ENCODE data around the gene SIGLEC9. TPM values are rescaled to one million over a fixed set of nuclear protein-coding genes. Genes with fewer than 3 reads are reported as not detected.

SIGLEC9 gene
- 0.03 TPM in 1 of 2 replicates, not detected in the other for polyA plus RNA-seq (2013)

DNA sequence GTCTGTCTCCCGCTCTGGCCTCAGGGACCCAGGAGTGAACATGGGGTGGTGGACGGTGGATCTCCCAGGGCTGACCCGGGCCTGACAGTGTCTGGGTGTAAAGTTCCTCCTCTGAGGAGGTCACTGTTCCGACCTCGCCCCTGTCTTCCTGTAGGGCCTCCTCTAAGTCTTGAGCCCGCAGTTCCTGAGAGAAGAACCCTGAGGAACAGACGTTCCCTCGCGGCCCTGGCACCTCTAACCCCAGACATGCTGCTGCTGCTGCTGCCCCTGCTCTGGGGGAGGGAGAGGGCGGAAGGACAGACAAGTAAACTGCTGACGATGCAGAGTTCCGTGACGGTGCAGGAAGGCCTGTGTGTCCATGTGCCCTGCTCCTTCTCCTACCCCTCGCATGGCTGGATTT lies at the start of gene SIGLEC9:
Gene SIGLEC9, plus strand, starts transcription at position 178 of the 400 bp plus-strand sequence. Its CDS starts 69 bp downstream, at position 247.
- DNase-seq: no peak
- no peak within 1 kb of the TSS for H3K9ac ChIP-seq (ENCODE audit: low read length)

GRCh38 chr19:51075998-51076397 lies 48.7 kb upstream of the SIGLEC9 start:
- Histone ChIP-seq H4K12ac (ENCODE audit: low read depth, low read length) (no peak overlapping the region), H3K4me2 (ENCODE audit: low read length) (no peak overlapping the region), H3K79me1 (ENCODE audit: low read length) (no peaks in the 10 kb centered on the region), H2AK5ac (ENCODE audit: low read length) (no peak overlapping the region), H2BK5ac (ENCODE audit: low read depth, low read length, poor library complexity) (no peak overlapping the region), H3K4me1 (ENCODE audit: control insufficient read depth in 1 of 2, insufficient read depth in 2 of 2, low read length in 2 of 2) (no peaks in the 10 kb centered on the region), H2BK120ac (ENCODE audit: insufficient read depth, low read length, poor library complexity) (no peak overlapping the region), H3K4me3 (ENCODE audit: low read depth, low read length) (no peak overlapping the region), H3K9me3 (ENCODE audit: insufficient read depth, low read depth, low read length) (peaks cover 2% of the 10 kb centered on the region), H3K27ac (ENCODE audit: low read depth, low read length) (no peak overlapping the region), H4K8ac (ENCODE audit: low read depth, low read length) (no peak overlapping the region), H4K91ac (ENCODE audit: low read depth, low read length) (no peak overlapping the region), H3K4ac (ENCODE audit: low read depth, low read length) (no peak overlapping the region), H3K18ac (ENCODE audit: low read length) (no peak overlapping the region), H2AFZ (ENCODE audit: insufficient read depth, low read length, poor library complexity) (no peak overlapping the region), H3K9ac (ENCODE audit: low read length) (no peak overlapping the region), H3K23ac (ENCODE audit: low read length) (no peak overlapping the region), H3K27me3 (ENCODE audit: insufficient read depth, low read length) (no peaks in the 10 kb centered on the region), H2BK12ac (ENCODE audit: low read length) (no peak overlapping the region), H3K14ac (ENCODE audit: low read length) (no peak overlapping the region), H3K36me3 (ENCODE audit: control insufficient read depth in 1 of 2, insufficient read depth in 2 of 2, low read length in 2 of 2) (no peaks in the 10 kb centered on the region), H3K79me2 (ENCODE audit: control insufficient read depth, insufficient read depth, low read length, poor library complexity) (no peaks in the 10 kb centered on the region)
- no CpG with 5 or more reads among the region's 5 CpGs for WGBS (ENCODE audit: extremely low coverage, insufficient coverage, insufficient read length)
- DNase-seq: no peak

More for the DNA sequence above, at the start of gene SIGLEC9:
- no peak within 1 kb of the TSS for H3K4me2 ChIP-seq (ENCODE audit: low read length)
- H3K4ac ChIP-seq (ENCODE audit: low read depth, low read length): no peak within 1 kb of the TSS
- H3K4me3 ChIP-seq (ENCODE audit: low read depth, low read length): no peak within 1 kb of the TSS
- no peak within 1 kb of the TSS for H2AK5ac ChIP-seq (ENCODE audit: low read length)
- no peak within 1 kb of the TSS for H4K8ac ChIP-seq (ENCODE audit: low read depth, low read length)
- no peaks in the 10 kb centered on the region for H3K9me3 ChIP-seq (ENCODE audit: insufficient read depth, low read depth, low read length)
- H3K18ac ChIP-seq (ENCODE audit: low read length): no peak within 1 kb of the TSS
- H3K27me3 ChIP-seq (ENCODE audit: insufficient read depth, low read length): no peaks in the 10 kb centered on the region
- H3K79me2 ChIP-seq (ENCODE audit: control insufficient read depth, insufficient read depth, low read length, poor library complexity): no peaks in the 10 kb centered on the region
- H3K79me1 ChIP-seq (ENCODE audit: low read length): no peaks in the 10 kb centered on the region
- no peaks in the 10 kb centered on the region for H3K36me3 ChIP-seq (ENCODE audit: control insufficient read depth in 1 of 2, insufficient read depth in 2 of 2, low read length in 2 of 2)
- H2BK120ac ChIP-seq (ENCODE audit: insufficient read depth, low read length, poor library complexity): no peak within 1 kb of the TSS
- no peak within 1 kb of the TSS for H2AFZ ChIP-seq (ENCODE audit: insufficient read depth, low read length, poor library complexity)
- no peaks in the 10 kb centered on the region for H3K4me1 ChIP-seq (ENCODE audit: control insufficient read depth in 1 of 2, insufficient read depth in 2 of 2, low read length in 2 of 2)
- no peak within 1 kb of the TSS for H2BK12ac ChIP-seq (ENCODE audit: low read length)
- no peak within 1 kb of the TSS for H3K27ac ChIP-seq (ENCODE audit: low read depth, low read length)
- no peak within 1 kb of the TSS for H4K12ac ChIP-seq (ENCODE audit: low read depth, low read length)
- no CpG with 5 or more reads among the region's 14 CpGs for WGBS (ENCODE audit: extremely low coverage, insufficient coverage, insufficient read length)
- H4K91ac ChIP-seq (ENCODE audit: low read depth, low read length): no peak within 1 kb of the TSS
- no peak within 1 kb of the TSS for H2BK5ac ChIP-seq (ENCODE audit: low read depth, low read length, poor library complexity)
- no peak within 1 kb of the TSS for H3K14ac ChIP-seq (ENCODE audit: low read length)
- H3K23ac ChIP-seq (ENCODE audit: low read length): no peak within 1 kb of the TSS

- no peak overlapping the region for H4K8ac ChIP-seq (ENCODE audit: low read depth, low read length)
- H3K79me1 ChIP-seq (ENCODE audit: low read length): no peaks in the 10 kb centered on the region
- no peak overlapping the region for H4K91ac ChIP-seq (ENCODE audit: low read depth, low read length)
- H3K79me2 ChIP-seq (ENCODE audit: control insufficient read depth, insufficient read depth, low read length, poor library complexity): no peaks in the 10 kb centered on the region
- H4K12ac ChIP-seq (ENCODE audit: low read depth, low read length): no peak overlapping the region
- no peak overlapping the region for H3K23ac ChIP-seq (ENCODE audit: low read length)
- no peaks in the 10 kb centered on the region for H3K27me3 ChIP-seq (ENCODE audit: insufficient read depth, low read length)
- peaks cover 2% of the 10 kb centered on the region for H3K9me3 ChIP-seq (ENCODE audit: insufficient read depth, low read depth, low read length)
- no peak overlapping the region for H2AK5ac ChIP-seq (ENCODE audit: low read length)
- no peaks in the 10 kb centered on the region for H3K4me1 ChIP-seq (ENCODE audit: control insufficient read depth in 1 of 2, insufficient read depth in 2 of 2, low read length in 2 of 2)
- H3K4ac ChIP-seq (ENCODE audit: low read depth, low read length): no peak overlapping the region
- no peak overlapping the region for H3K4me3 ChIP-seq (ENCODE audit: low read depth, low read length)
- no peak overlapping the region for H3K14ac ChIP-seq (ENCODE audit: low read length)
- H2BK5ac ChIP-seq (ENCODE audit: low read depth, low read length, poor library complexity): no peak overlapping the region
- WGBS (ENCODE audit: extremely low coverage, insufficient coverage, insufficient read length): no CpG with 5 or more reads among the region's 14 CpGs
- H2BK12ac ChIP-seq (ENCODE audit: low read length): no peak overlapping the region
- H3K18ac ChIP-seq (ENCODE audit: low read length): no peak overlapping the region
- no peak overlapping the region for H3K27ac ChIP-seq (ENCODE audit: low read depth, low read length)
- no peak overlapping the region for H2AFZ ChIP-seq (ENCODE audit: insufficient read depth, low read length, poor library complexity)
- no peak overlapping the region for H3K9ac ChIP-seq (ENCODE audit: low read length)
- no peak overlapping the region for H2BK120ac ChIP-seq (ENCODE audit: insufficient read depth, low read length, poor library complexity)
- no peak for DNase-seq
- no peaks in the 10 kb centered on the region for H3K36me3 ChIP-seq (ENCODE audit: control insufficient read depth in 1 of 2, insufficient read depth in 2 of 2, low read length in 2 of 2)
- H3K4me2 ChIP-seq (ENCODE audit: low read length): no peak overlapping the region
These were observed 48.0 kb upstream of the SIGLEC9 start for GRCh38 chr19:51076631-51077213.

DNA sequence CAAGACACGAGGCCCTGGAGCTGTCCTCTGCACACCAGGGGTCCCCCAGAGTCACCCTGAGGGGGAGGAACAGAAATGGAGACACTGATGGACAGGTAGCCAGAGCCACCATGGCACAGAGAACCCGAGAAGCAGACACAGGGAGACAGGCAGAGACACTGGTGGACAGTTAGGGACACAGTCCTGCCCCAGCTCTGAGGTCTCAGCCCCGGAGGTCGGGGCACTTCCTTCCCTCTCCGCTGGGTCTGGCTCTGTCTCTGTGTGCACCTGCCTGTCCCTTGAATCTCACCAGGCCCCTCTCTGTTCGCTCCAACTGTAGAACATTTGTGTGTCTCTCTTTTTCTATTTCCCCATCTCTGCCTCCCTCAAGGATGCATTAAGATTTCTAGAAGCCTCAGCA lies 46.6 kb upstream of the SIGLEC9 start:
- Histone ChIP-seq H2AK5ac (ENCODE audit: low read length) (no peak overlapping the region), H3K79me1 (ENCODE audit: low read length) (no peaks in the 10 kb centered on the region), H3K4me1 (ENCODE audit: control insufficient read depth in 1 of 2, insufficient read depth in 2 of 2, low read length in 2 of 2) (no peaks in the 10 kb centered on the region), H3K4me3 (ENCODE audit: low read depth, low read length) (no peak overlapping the region), H3K18ac (ENCODE audit: low read length) (no peak overlapping the region), H4K8ac (ENCODE audit: low read depth, low read length) (no peak overlapping the region), H3K4ac (ENCODE audit: low read depth, low read length) (no peak overlapping the region), H3K9ac (ENCODE audit: low read length) (no peak overlapping the region), H4K12ac (ENCODE audit: low read depth, low read length) (no peak overlapping the region), H3K36me3 (ENCODE audit: control insufficient read depth in 1 of 2, insufficient read depth in 2 of 2, low read length in 2 of 2) (no peaks in the 10 kb centered on the region), H2BK12ac (ENCODE audit: low read length) (no peak overlapping the region), H3K9me3 (ENCODE audit: insufficient read depth, low read depth, low read length) (peaks cover 2% of the 10 kb centered on the region), H3K14ac (ENCODE audit: low read length) (no peak overlapping the region), H3K27me3 (ENCODE audit: insufficient read depth, low read length) (no peaks in the 10 kb centered on the region), H2AFZ (ENCODE audit: insufficient read depth, low read length, poor library complexity) (no peak overlapping the region), H3K27ac (ENCODE audit: low read depth, low read length) (no peak overlapping the region), H3K79me2 (ENCODE audit: control insufficient read depth, insufficient read depth, low read length, poor library complexity) (no peaks in the 10 kb centered on the region), H4K91ac (ENCODE audit: low read depth, low read length) (no peak overlapping the region), H2BK120ac (ENCODE audit: insufficient read depth, low read length, poor library complexity) (no peak overlapping the region), H3K4me2 (ENCODE audit: low read length) (no peak overlapping the region), H3K23ac (ENCODE audit: low read length) (no peak overlapping the region), H2BK5ac (ENCODE audit: low read depth, low read length, poor library complexity) (no peak overlapping the region)
- no CpG with 5 or more reads among the region's 6 CpGs for WGBS (ENCODE audit: extremely low coverage, insufficient coverage, insufficient read length)
- no peak for DNase-seq

All from trophoblast cell (in vitro differentiated cells and primary cell).